ENCODE measurements around the gene KIF26A.
"Not testable (repeated sequence)": the region's sequence is repeated elsewhere in the genome, so short reads cannot be mapped to it uniquely, and the experiment has no call there.

KIF26A gene

GRCh38 chr14:104144911-104145825 is 6.8 kb downstream of the KIF26A start:
- no peak for DNase-seq

GRCh38 chr14:104145826-104146601 is 7.6 kb downstream of the KIF26A start:
- no peak for DNase-seq

- DNase-seq, result no peak
These were observed 8.4 kb downstream of the KIF26A start for GRCh38 chr14:104146651-104147345.

- DNase-seq, result no peak
These were observed 9.1 kb downstream of the KIF26A start for GRCh38 chr14:104147346-104148125.

GRCh38 chr14:104148433-104149277 is 10.3 kb downstream of the KIF26A start:
- no peak for DNase-seq

GRCh38 chr14:104149278-104149595 is 10.8 kb downstream of the KIF26A start:
- DNase-seq, result no peak

GRCh38 chr14:104149617-104150135 is 11.3 kb downstream of the KIF26A start:
- peak; percentile 81 for DNase-seq

GRCh38 chr14:104150136-104151025 is 12.0 kb downstream of the KIF26A start:
- peak; percentile 92 for DNase-seq

GRCh38 chr14:104151026-104151381 is 12.6 kb downstream of the KIF26A start:
- no peak for DNase-seq

- DNase-seq, result no peak
These were observed 13.3 kb downstream of the KIF26A start for GRCh38 chr14:104151566-104152245.

- no peak for DNase-seq
These were observed 13.8 kb downstream of the KIF26A start for GRCh38 chr14:104152246-104152575.

GRCh38 chr14:104152686-104153393 is 14.5 kb downstream of the KIF26A start:
- no peak for DNase-seq

- DNase-seq, result not testable (repeated sequence)
These were observed 15.0 kb downstream of the KIF26A start for GRCh38 chr14:104153394-104153755.

- no peak for DNase-seq
These were observed 15.9 kb downstream of the KIF26A start for GRCh38 chr14:104154246-104154645.

- no peak for DNase-seq
These were observed 17.1 kb downstream of the KIF26A start for GRCh38 chr14:104155513-104155912.

- DNase-seq, result no peak
These were observed 17.8 kb downstream of the KIF26A start for GRCh38 chr14:104156142-104156541.

- no peak for DNase-seq
These were observed 18.9 kb downstream of the KIF26A start for GRCh38 chr14:104157016-104157928.

All from fibroblast of skin of scalp (primary cell).